HepG2 (cell line): ENCODE data around the gene CUTC. TPM values are rescaled to one million over a fixed set of nuclear protein-coding genes. Genes with fewer than 3 reads are reported as not detected.

Source experiments
- AKAP8 ChIP-seq: sonication (generic); formaldehyde crosslinking; IDR thresholded peaks from 2 replicates; pipeline ENCODE4 v1.5.1; 2020; ENCODE audit warnings: mild to moderate bottlenecking, missing genetic modification reagents
- ATF7-NPFF ChIP-seq: sonication (generic); formaldehyde crosslinking; IDR thresholded peaks from 2 replicates; pipeline ENCODE4 v1.8.1; 2023; ENCODE audit warnings: mild to moderate bottlenecking, low read depth, missing genetic modification reagents, moderate library complexity
- BATF2 ChIP-seq: sonication (generic); formaldehyde crosslinking; IDR thresholded peaks from 2 replicates; pipeline ENCODE4 v1.8.0; 2022; ENCODE audit warnings: mild to moderate bottlenecking, missing genetic modification reagents, moderate library complexity
- ETV5 ChIP-seq: IDR thresholded peaks from 2 replicates; pipeline ENCODE4 v1.6.1; 2018; ENCODE audit warnings: missing biosample characterization, missing genetic modification reagents, inconsistent platforms, borderline replicate concordance
- EZH2 ChIP-seq: conservative IDR thresholded peaks from 2 replicates; pipeline ENCODE4 v1.6.1; 2012; ENCODE audit warnings: mild to moderate bottlenecking, low read depth, low read length, moderate library complexity
- GPBP1L1 ChIP-seq: sonication (generic); formaldehyde crosslinking; IDR thresholded peaks from 2 replicates; pipeline ENCODE4 v1.5.0; 2020; ENCODE audit warnings: mild to moderate bottlenecking, missing genetic modification reagents
- HNF4G ChIP-seq, 2 experiments: sonication (generic) in 1 of 2; formaldehyde crosslinking in 1 of 2; IDR thresholded peaks; 2 replicates each; pipeline versions ENCODE4 v1.4.0 to v1.6.1; 2011 to 2020; ENCODE audit warnings: borderline replicate concordance in 2 of 2, low read depth in 2 of 2, mild to moderate bottlenecking in 2 of 2, low read length in 1 of 2, missing genetic modification reagents in 1 of 2, moderate library complexity in 1 of 2
- MAF1 ChIP-seq: sonication (generic); formaldehyde crosslinking; IDR thresholded peaks from 2 replicates; pipeline ENCODE4 v1.5.0; 2020; ENCODE audit warnings: missing genetic modification reagents, borderline replicate concordance
- PRMT3 ChIP-seq: sonication (generic); formaldehyde crosslinking; IDR thresholded peaks from 2 replicates; pipeline ENCODE4 v1.8.1; 2022; ENCODE audit warnings: low read depth, mild to moderate bottlenecking, moderate library complexity, missing genetic modification reagents, borderline replicate concordance
- RBM39 ChIP-seq: fragments of 200-400 bp; formaldehyde crosslinking; IDR thresholded peaks from one replicate; pipeline ENCODE4 v1.6.1; 2018; ENCODE audit warnings: antibody characterized with exemption, mild to moderate bottlenecking, low read depth, low read length; ENCODE audit not compliant: poor library complexity, severe bottlenecking
- REL ChIP-seq: sonication (generic); formaldehyde crosslinking; conservative IDR thresholded peaks from 2 replicates; pipeline ENCODE4 v1.8.0; 2022; ENCODE audit warnings: mild to moderate bottlenecking, missing genetic modification reagents, moderate library complexity
- RFX1 ChIP-seq: fragments of 450-650 bp; IDR thresholded peaks from 2 replicates; pipeline ENCODE4 v1.6.1; 2017
- SP2 ChIP-seq: sonication (generic); formaldehyde crosslinking; IDR thresholded peaks from 2 replicates; pipeline ENCODE4 v1.5.1; 2020; ENCODE audit warnings: mild to moderate bottlenecking, missing genetic modification reagents
- U2AF2 ChIP-seq: fragments of 200-400 bp; formaldehyde crosslinking; IDR thresholded peaks from 2 replicates; pipeline ENCODE4 v1.6.1; 2017; ENCODE audit warnings: low read depth, mild to moderate bottlenecking, low read length
- ZNF430 ChIP-seq: sonication (generic); formaldehyde crosslinking; IDR thresholded peaks from 2 replicates; pipeline ENCODE4 v1.9.0; 2021; ENCODE audit warnings: mild to moderate bottlenecking, missing genetic modification reagents
- polyA plus RNA-seq, 8 experiments: library from polyadenylated mRNA; depleted of rRNA in 3 of 8; stranded (reverse) in 7 of 8; unstranded in 1 of 8; fragments of >200 nt; fragmentation: Illumina TruSeq in 4 of 8; extraction: Trizol in 4 of 8; gene quantifications; 2 replicates each; pipeline versions ENCODE4 v1.2.1 to v1.2.3, GENCODE V29; 2011 to 2016; ENCODE audit warnings: low read depth in 4 of 8, missing spikeins in 1 of 8, mixed read lengths in 1 of 8; ENCODE audit not compliant: insufficient read depth in 1 of 8
- total RNA-seq, 5 experiments: library from RNA; depleted of rRNA; stranded (reverse); fragments of >200 nt; fragmentation: Illumina TruSeq; extraction: Trizol; gene quantifications; 2 replicates each; pipeline ENCODE4 v1.2.3, GENCODE V29; 2016; ENCODE audit warnings: low read depth in 1 of 5
- TF ChIP-seq, protein P1 (sequence below): sonication (generic); formaldehyde crosslinking; IDR thresholded peaks from 2 replicates; pipeline ENCODE4 v1.5.1; 2020; ENCODE audit warnings: missing genetic modification reagents, mild to moderate bottlenecking, borderline replicate concordance
- TF ChIP-seq, protein P2 (sequence below): sonication (generic); formaldehyde crosslinking; IDR thresholded peaks from 2 replicates; pipeline ENCODE4 v1.4.0; 2020; ENCODE audit warnings: missing genetic modification reagents

Gene CUTC
- total and polyA plus RNA-seq, 2 of the 13 experiments (the other 11 are each of a cell fraction or from before 2014, with no cell fraction given), result 22.3 to 25.8 TPM

DNA sequence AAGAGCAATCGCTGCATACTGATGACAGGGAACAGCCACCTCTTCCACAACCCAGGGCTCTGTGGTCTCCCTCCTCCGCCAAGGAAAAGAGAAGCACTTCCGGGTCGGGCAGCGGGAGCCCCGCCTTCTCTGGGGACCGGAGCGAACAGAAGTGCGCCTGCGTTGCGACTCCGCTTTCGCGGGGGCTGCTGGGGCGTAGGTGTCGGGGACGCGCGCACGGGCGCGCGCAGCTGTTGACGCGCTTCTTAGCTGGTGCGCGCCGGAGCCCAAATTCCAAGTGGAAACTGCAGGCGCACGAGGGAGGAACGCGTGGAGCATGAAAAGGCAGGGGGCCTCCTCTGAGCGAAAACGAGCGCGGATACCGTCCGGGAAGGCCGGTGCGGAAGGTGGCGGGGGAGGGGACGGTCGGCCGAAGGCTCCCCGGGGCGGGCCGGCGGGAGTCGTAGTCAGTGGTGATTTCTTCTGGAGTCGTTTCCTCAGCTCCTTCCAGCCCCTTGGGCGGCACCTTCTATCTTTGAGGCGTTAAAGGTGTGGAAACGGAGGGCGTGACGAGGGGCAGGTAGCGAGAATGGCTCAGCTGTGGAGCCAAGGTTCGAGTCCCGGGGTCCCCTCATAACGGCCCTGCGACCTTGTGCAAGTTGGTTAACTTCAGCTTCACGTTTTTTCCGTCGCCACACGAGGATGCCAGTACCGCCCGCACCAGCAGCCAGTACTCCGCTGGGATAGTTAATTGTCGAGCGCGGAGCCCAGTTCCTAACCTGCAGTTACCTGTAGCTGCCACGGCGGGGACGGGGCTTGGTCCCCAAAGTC, at the start of gene CUTC, which contains the start of gene COX15 (continued):
- 0 out of 2 replicates have a peak, but pooled peaks have one; percentile 58 for TF ChIP-seq BATF2
- TF ChIP-seq REL (CRISPR knock-in tag), result peak; percentile 39; the same call in 1 of the 2 replicates
- TF ChIP-seq AKAP8 (CRISPR knock-in tag), result 0 out of 2 replicates have a peak, but pooled peaks have one; percentile 24
- TF ChIP-seq RBM39, result peak; percentile 45
- 0 out of 2 replicates have a peak, but pooled peaks have one; percentile 3 for TF ChIP-seq HNF4G (IDR thresholded peaks at IDR 0.05; ENCODE audit: borderline replicate concordance, low read depth, low read length)
- TF ChIP-seq HNF4G (CRISPR knock-in tag; IDR thresholded peaks at IDR 0.05; ENCODE audit: borderline replicate concordance, low read depth), result no peak; the same call in 1 of the 2 replicates
- peak; percentile 67; the same call in 1 of the 2 replicates for TF ChIP-seq ZNF430 (CRISPR knock-in tag)
- TF ChIP-seq, protein P1, sequence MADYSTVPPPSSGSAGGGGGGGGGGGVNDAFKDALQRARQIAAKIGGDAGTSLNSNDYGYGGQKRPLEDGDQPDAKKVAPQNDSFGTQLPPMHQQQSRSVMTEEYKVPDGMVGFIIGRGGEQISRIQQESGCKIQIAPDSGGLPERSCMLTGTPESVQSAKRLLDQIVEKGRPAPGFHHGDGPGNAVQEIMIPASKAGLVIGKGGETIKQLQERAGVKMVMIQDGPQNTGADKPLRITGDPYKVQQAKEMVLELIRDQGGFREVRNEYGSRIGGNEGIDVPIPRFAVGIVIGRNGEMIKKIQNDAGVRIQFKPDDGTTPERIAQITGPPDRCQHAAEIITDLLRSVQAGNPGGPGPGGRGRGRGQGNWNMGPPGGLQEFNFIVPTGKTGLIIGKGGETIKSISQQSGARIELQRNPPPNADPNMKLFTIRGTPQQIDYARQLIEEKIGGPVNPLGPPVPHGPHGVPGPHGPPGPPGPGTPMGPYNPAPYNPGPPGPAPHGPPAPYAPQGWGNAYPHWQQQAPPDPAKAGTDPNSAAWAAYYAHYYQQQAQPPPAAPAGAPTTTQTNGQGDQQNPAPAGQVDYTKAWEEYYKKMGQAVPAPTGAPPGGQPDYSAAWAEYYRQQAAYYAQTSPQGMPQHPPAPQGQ (CRISPR knock-in tag), result no peak
- no peak for TF ChIP-seq MAF1 (CRISPR knock-in tag)
- no peak for TF ChIP-seq RFX1
- peak; percentile 67; the same call in 1 of the 2 replicates for TF ChIP-seq SP2
- TF ChIP-seq, protein P2, sequence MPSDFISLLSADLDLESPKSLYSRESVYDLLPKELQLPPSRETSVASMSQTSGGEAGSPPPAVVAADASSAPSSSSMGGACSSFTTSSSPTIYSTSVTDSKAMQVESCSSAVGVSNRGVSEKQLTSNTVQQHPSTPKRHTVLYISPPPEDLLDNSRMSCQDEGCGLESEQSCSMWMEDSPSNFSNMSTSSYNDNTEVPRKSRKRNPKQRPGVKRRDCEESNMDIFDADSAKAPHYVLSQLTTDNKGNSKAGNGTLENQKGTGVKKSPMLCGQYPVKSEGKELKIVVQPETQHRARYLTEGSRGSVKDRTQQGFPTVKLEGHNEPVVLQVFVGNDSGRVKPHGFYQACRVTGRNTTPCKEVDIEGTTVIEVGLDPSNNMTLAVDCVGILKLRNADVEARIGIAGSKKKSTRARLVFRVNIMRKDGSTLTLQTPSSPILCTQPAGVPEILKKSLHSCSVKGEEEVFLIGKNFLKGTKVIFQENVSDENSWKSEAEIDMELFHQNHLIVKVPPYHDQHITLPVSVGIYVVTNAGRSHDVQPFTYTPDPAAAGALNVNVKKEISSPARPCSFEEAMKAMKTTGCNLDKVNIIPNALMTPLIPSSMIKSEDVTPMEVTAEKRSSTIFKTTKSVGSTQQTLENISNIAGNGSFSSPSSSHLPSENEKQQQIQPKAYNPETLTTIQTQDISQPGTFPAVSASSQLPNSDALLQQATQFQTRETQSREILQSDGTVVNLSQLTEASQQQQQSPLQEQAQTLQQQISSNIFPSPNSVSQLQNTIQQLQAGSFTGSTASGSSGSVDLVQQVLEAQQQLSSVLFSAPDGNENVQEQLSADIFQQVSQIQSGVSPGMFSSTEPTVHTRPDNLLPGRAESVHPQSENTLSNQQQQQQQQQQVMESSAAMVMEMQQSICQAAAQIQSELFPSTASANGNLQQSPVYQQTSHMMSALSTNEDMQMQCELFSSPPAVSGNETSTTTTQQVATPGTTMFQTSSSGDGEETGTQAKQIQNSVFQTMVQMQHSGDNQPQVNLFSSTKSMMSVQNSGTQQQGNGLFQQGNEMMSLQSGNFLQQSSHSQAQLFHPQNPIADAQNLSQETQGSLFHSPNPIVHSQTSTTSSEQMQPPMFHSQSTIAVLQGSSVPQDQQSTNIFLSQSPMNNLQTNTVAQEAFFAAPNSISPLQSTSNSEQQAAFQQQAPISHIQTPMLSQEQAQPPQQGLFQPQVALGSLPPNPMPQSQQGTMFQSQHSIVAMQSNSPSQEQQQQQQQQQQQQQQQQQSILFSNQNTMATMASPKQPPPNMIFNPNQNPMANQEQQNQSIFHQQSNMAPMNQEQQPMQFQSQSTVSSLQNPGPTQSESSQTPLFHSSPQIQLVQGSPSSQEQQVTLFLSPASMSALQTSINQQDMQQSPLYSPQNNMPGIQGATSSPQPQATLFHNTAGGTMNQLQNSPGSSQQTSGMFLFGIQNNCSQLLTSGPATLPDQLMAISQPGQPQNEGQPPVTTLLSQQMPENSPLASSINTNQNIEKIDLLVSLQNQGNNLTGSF (CRISPR knock-in tag), result 0 out of 2 replicates have a peak, but pooled peaks have one; percentile 56
- TF ChIP-seq ATF7-NPFF (CRISPR knock-in tag), result peak; percentile 56; the same call in 1 of the 2 replicates
- no peak for TF ChIP-seq EZH2
- no peak for TF ChIP-seq U2AF2
- no peak for TF ChIP-seq GPBP1L1 (CRISPR knock-in tag)
- TF ChIP-seq ETV5 (CRISPR knock-in tag), result peak; percentile 54
- TF ChIP-seq PRMT3 (CRISPR knock-in tag), result peak; percentile 90
